ENCODE measurements around the gene LDAF1. TPM values are rescaled to one million over a fixed set of nuclear protein-coding genes. Genes with fewer than 3 reads are reported as not detected.

The LDAF1 gene
- total and polyA plus RNA-seq, 4 donors: 1.2 to 2.4 (median 1.7) TPM

- Histone ChIP-seq H3K27ac (ENCODE audit: low read depth in 1 of 2, low read length in 2 of 2) (no peak overlapping the region), H3K4me1 (ENCODE audit: control insufficient read depth in 4 of 4, insufficient read depth in 4 of 4, low read length in 3 of 4) (peaks cover 0 to 2% (median 0%) of the 10 kb centered on the region in 4 donors)
These were observed 26.4 kb downstream of the LDAF1 start for GRCh38 chr16:21184834-21185233.

GRCh38 chr16:21185659-21186325, 27.3 kb downstream of the LDAF1 start:
- Histone ChIP-seq H3K9me3 (ENCODE audit: control insufficient read depth in 4 of 4, low read length in 3 of 4) (no peaks in the 10 kb centered on the region), H3K4me1 (ENCODE audit: control insufficient read depth in 4 of 4, insufficient read depth in 4 of 4, low read length in 3 of 4) (peaks cover 0 to 2% (median 0%) of the 10 kb centered on the region in 4 donors), H3K36me3 (ENCODE audit: control insufficient read depth in 4 of 4, insufficient read depth in 3 of 4, low read depth in 1 of 4, low read length in 3 of 4) (peaks cover 0 to 3% (median under 1%) of the 10 kb centered on the region in 4 donors), H3K4me3 (ENCODE audit: low read depth in 1 of 3, low read length in 3 of 3) (no peak overlapping the region), H3K9ac (ENCODE audit: low read depth in 1 of 2, low read length in 2 of 2) (no peak overlapping the region), H3K27ac (ENCODE audit: low read depth in 1 of 2, low read length in 2 of 2) (no peak overlapping the region), H3K27me3 (ENCODE audit: control insufficient read depth in 4 of 4, insufficient read depth in 4 of 4, low read length in 3 of 4) (no peaks in the 10 kb centered on the region)
- TF ChIP-seq SP1 (IDR thresholded peaks at IDR 0.05): no peak
- no peak for TF ChIP-seq REST (IDR thresholded peaks at IDR 0.05)
- TF ChIP-seq RXRA (IDR thresholded peaks at IDR 0.05): no peak
- TF ChIP-seq TAF1 (conservative IDR thresholded peaks at IDR 0.05): no peak
- no peak for TF ChIP-seq ZBTB33 (IDR thresholded peaks at IDR 0.05)
- 86% methylated on average over 12 of the region's 12 CpGs for WGBS
- no peak for DNase-seq (ENCODE audit: low spot score)

More at GRCh38 chr16:21184834-21185233, 26.4 kb downstream of the LDAF1 start:
- Histone ChIP-seq H3K9ac (ENCODE audit: low read depth in 1 of 2, low read length in 2 of 2) (no peak overlapping the region), H3K36me3 (ENCODE audit: control insufficient read depth in 4 of 4, insufficient read depth in 3 of 4, low read depth in 1 of 4, low read length in 3 of 4) (peaks cover 0 to 3% (median under 1%) of the 10 kb centered on the region in 4 donors), H3K9me3 (ENCODE audit: control insufficient read depth in 4 of 4, low read length in 3 of 4) (no peaks in the 10 kb centered on the region), H3K27me3 (ENCODE audit: control insufficient read depth in 4 of 4, insufficient read depth in 4 of 4, low read length in 3 of 4) (no peaks in the 10 kb centered on the region), H3K4me3 (ENCODE audit: low read depth in 1 of 3, low read length in 3 of 3) (no peak overlapping the region)
- no peak for TF ChIP-seq GABPA (IDR thresholded peaks at IDR 0.05 in 1 of 2, conservative IDR thresholded peaks at IDR 0.05 in 1 of 2)
- no peak for TF ChIP-seq HNF4G (IDR thresholded peaks at IDR 0.05)
- no peak for TF ChIP-seq HNF4A (conservative IDR thresholded peaks at IDR 0.05)
- no peak for TF ChIP-seq RAD21 (IDR thresholded peaks at IDR 0.05)
- TF ChIP-seq REST (IDR thresholded peaks at IDR 0.05): no peak
- WGBS: 87% methylated on average over 3 of the region's 3 CpGs
- no peak for DNase-seq (ENCODE audit: low spot score)

Data from liver (tissue), 9 donors.